Astrocyte of the spinal cord (primary cell): ENCODE results near the gene EIF4E1B.
A peak's percentile ranks its signal among the peaks of the same experiment; 100 is the strongest.

Experiments used
- DNase-seq: peaks from one replicate; pipeline ENCODE4 v3.0.0; 2011; ENCODE audit warnings: low read depth, low spot score
- H3K4me3 ChIP-seq: 2 replicates; pipeline ENCODE4 v1.5.1; 2011; ENCODE audit warnings: low read depth, mild to moderate bottlenecking, low read length, moderate library complexity
- CTCF ChIP-seq: IDR thresholded peaks from 2 replicates; pipeline ENCODE4 v1.5.1; 2012; ENCODE audit warnings: low read depth, mild to moderate bottlenecking, low read length, inconsistent platforms
- in situ Hi-C: cut with HindIII; loops from 2 replicates; pipeline ENCODE4 v1.10.0; 2017; ENCODE audit warnings: low sequenced_read_pairs

The EIF4E1B gene

GRCh38 chr5:176656467-176656990, 26.1 kb downstream of the EIF4E1B start:
- in situ Hi-C loops: no loop called here
- H3K4me3 ChIP-seq: no peak overlapping the region
- no peak for DNase-seq
- no peak for TF ChIP-seq CTCF

GRCh38 chr5:176658007-176658599, 27.6 kb downstream of the EIF4E1B start:
- in situ Hi-C loops: no loop called here
- peak; percentile 94 for TF ChIP-seq CTCF
- peak; percentile 62 for DNase-seq
- no peak overlapping the region for H3K4me3 ChIP-seq

GRCh38 chr5:176658817-176659511, 28.5 kb downstream of the EIF4E1B start:
- in situ Hi-C loops: no loop called here
- H3K4me3 ChIP-seq: no peak overlapping the region
- DNase-seq: peak; percentile 44
- TF ChIP-seq CTCF: no peak

GRCh38 chr5:176659512-176659839, 29.0 kb downstream of the EIF4E1B start:
- no peak overlapping the region for H3K4me3 ChIP-seq
- TF ChIP-seq CTCF: no peak
- in situ Hi-C loops: no loop called here
- no peak for DNase-seq

GRCh38 chr5:176659860-176660461, 29.5 kb downstream of the EIF4E1B start:
- TF ChIP-seq CTCF: no peak
- in situ Hi-C loops: no loop called here
- no peak for DNase-seq
- no peak overlapping the region for H3K4me3 ChIP-seq

GRCh38 chr5:176660530-176660859, 30.0 kb downstream of the EIF4E1B start:
- TF ChIP-seq CTCF: no peak
- in situ Hi-C loops: no loop called here
- no peak overlapping the region for H3K4me3 ChIP-seq
- no peak for DNase-seq
